Smooth muscle cell (in vitro differentiated cells): Measurements from ENCODE around the gene PKM. TPM values are rescaled to one million over a fixed set of nuclear protein-coding genes. Genes with fewer than 3 reads are reported as not detected.

ENCODE experiments used
- DNase-seq: peaks from one replicate; lab custom pipeline; 2025; ENCODE audit not compliant: unreplicated experiment; lab: John Stamatoyannopoulos, UW
- H2AFZ ChIP-seq: fragments of 200-600 bp; sonication (generic); 2 replicates; pipeline ENCODE4 v1.6.0; 2016; ENCODE audit warnings: antibody characterized with exemption, low read depth, mild to moderate bottlenecking
- H3F3A ChIP-seq: fragments of 200-600 bp; sonication (generic); 2 replicates; pipeline ENCODE4 v1.6.0; 2017; ENCODE audit warnings: antibody characterized with exemption, low read depth
- H3K27ac ChIP-seq: fragments of 200-600 bp; sonication (generic); 2 replicates; pipeline ENCODE4 v1.5.1; 2016; ENCODE audit warnings: low read depth, mild to moderate bottlenecking
- H3K27me3 ChIP-seq: fragments of 200-600 bp; sonication (generic); 2 replicates; pipeline ENCODE4 v1.6.1; 2016; ENCODE audit warnings: low read depth, mild to moderate bottlenecking
- H3K36me3 ChIP-seq: fragments of 200-600 bp; sonication (generic); 2 replicates; pipeline ENCODE4 v1.5.1; 2016; ENCODE audit warnings: low read depth
- H3K4me1 ChIP-seq: fragments of 200-600 bp; sonication (generic); 2 replicates; pipeline ENCODE4 v1.5.1; 2016; ENCODE audit warnings: low read depth
- H3K4me2 ChIP-seq: fragments of 200-600 bp; sonication (generic); 2 replicates; pipeline ENCODE4 v1.6.0; 2016; ENCODE audit warnings: mild to moderate bottlenecking
- H3K4me3 ChIP-seq: fragments of 200-600 bp; sonication (generic); 2 replicates; pipeline ENCODE4 v1.5.1; 2016; ENCODE audit warnings: mild to moderate bottlenecking
- H3K79me2 ChIP-seq: fragments of 200-600 bp; sonication (generic); 2 replicates; pipeline ENCODE4 v1.6.0; 2016; ENCODE audit warnings: low read depth, mild to moderate bottlenecking
- H3K9ac ChIP-seq: fragments of 200-600 bp; sonication (generic); 2 replicates; pipeline ENCODE4 v1.6.0; 2016; ENCODE audit warnings: low read depth
- H3K9me3 ChIP-seq: fragments of 200-600 bp; sonication (generic); replicated peaks from 2 replicates; pipeline ENCODE4 v1.5.1; 2016; ENCODE audit warnings: low read depth
- H4K20me1 ChIP-seq: fragments of 200-600 bp; sonication (generic); 2 replicates; pipeline ENCODE4 v1.6.0; 2016; ENCODE audit warnings: low read depth
- WGBS: methylation state at CpG from one replicate; pipeline ENCODE4 v1.1.7; 2016; ENCODE audit warnings: low lambda C conversion rate; 5-methylcytosine and 5-hydroxymethylcytosine counted together
- polyA plus RNA-seq: library from polyadenylated mRNA; unstranded; fragments of >200 nt; fragmentation: Nextera tagmentation; extraction: Ambion mirVana; gene quantifications from 2 replicates; pipeline ENCODE4 v1.2.1, GENCODE V29; 2016
- total RNA-seq: library from RNA; depleted of rRNA; stranded (reverse); fragments of >200 nt; gene quantifications from 2 replicates; pipeline ENCODE4 v1.2.3, GENCODE V29; 2014
- TF ChIP-seq, protein P1 (sequence below): fragments of 200-600 bp; sonication (generic); IDR thresholded peaks from 2 replicates; pipeline ENCODE4 v1.5.1; 2017; ENCODE audit warnings: borderline replicate concordance, mild to moderate bottlenecking, antibody characterized with exemption; ENCODE audit not compliant: insufficient read depth, poor library complexity, severe bottlenecking

Gene PKM
- total and polyA plus RNA-seq, 2 experiments from 2014 or later: 1,125 to 1,598 TPM

DNA sequence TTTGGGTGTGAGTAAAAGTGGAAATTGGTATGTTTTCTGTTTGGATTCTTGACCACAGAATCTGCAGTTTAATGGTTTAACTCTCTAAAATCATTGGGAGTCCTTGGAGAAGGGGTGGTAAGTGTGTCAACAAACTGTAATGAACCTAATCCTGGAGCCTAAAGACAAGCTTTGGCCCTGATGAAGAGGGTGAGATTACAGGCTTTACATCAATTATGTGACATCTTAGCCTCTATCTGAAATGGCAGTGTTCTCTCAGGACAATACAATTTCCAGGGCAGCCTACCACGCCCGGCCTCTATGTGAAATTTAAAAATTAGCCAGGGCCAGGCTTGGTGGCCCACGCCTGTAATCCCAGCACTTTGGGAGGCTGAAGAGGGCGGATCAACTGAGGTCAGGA lies 4.3 kb upstream of the PKM start:
- TF ChIP-seq, protein P1, sequence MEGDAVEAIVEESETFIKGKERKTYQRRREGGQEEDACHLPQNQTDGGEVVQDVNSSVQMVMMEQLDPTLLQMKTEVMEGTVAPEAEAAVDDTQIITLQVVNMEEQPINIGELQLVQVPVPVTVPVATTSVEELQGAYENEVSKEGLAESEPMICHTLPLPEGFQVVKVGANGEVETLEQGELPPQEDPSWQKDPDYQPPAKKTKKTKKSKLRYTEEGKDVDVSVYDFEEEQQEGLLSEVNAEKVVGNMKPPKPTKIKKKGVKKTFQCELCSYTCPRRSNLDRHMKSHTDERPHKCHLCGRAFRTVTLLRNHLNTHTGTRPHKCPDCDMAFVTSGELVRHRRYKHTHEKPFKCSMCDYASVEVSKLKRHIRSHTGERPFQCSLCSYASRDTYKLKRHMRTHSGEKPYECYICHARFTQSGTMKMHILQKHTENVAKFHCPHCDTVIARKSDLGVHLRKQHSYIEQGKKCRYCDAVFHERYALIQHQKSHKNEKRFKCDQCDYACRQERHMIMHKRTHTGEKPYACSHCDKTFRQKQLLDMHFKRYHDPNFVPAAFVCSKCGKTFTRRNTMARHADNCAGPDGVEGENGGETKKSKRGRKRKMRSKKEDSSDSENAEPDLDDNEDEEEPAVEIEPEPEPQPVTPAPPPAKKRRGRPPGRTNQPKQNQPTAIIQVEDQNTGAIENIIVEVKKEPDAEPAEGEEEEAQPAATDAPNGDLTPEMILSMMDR: no peak
- Histone ChIP-seq H3K4me1 (peaks cover 17% of the 10 kb centered on the region), H3K79me2 (peaks cover 5% of the 10 kb centered on the region), H3K9me3 (no peaks in the 10 kb centered on the region), H3K9ac (no peak overlapping the region), H3K4me3 (no peak overlapping the region), H3K27me3 (no peaks in the 10 kb centered on the region), H3F3A (peaks cover 22% of the 10 kb centered on the region), H3K36me3 (no peaks in the 10 kb centered on the region), H2AFZ (no peak overlapping the region), H4K20me1 (no peaks in the 10 kb centered on the region), H3K27ac (no peak overlapping the region), H3K4me2 (no peak overlapping the region)
- no peak for DNase-seq
- 100% methylated on average over 4 of the region's 4 CpGs for WGBS

DNA sequence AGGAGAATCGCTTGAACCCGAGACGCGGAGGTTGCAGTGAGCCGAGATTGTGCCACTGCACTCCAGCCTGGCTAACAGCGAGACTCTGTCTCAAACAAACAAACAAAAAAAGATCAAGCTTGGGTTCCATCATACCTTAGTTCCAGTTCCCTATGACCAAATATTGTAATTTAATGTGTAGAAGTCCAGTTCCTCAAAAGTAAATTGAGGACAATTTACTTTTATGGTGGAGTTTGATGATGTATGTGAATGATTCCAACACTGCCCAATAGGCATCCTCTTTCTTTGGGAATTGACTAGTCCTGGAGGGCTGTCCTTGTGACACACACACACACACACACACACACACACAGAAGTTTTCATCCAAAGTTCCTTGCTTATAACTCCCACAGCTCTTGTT lies 2.8 kb upstream of the PKM start:
- Histone ChIP-seq H2AFZ (no peak overlapping the region), H3K9me3 (no peaks in the 10 kb centered on the region), H3K9ac (no peak overlapping the region), H3K27ac (no peak overlapping the region), H3K4me3 (no peak overlapping the region), H3K79me2 (peaks cover 15% of the 10 kb centered on the region), H4K20me1 (peaks cover 3% of the 10 kb centered on the region), H3K27me3 (no peaks in the 10 kb centered on the region), H3F3A (peaks cover 30% of the 10 kb centered on the region), H3K4me1 (peaks cover 23% of the 10 kb centered on the region), H3K36me3 (no peaks in the 10 kb centered on the region), H3K4me2 (no peak overlapping the region)
- TF ChIP-seq, protein P1: no peak
- WGBS: 97% methylated on average over 6 of the region's 6 CpGs
- no peak for DNase-seq

GRCh38 chr15:72231833-72232478 lies 966 bp upstream of the PKM start:
- DNase-seq: no peak
- Histone ChIP-seq H3K27ac (peak overlapping the region; percentile 95), H2AFZ (peak overlapping the region; percentile 62), H3K9me3 (no peaks in the 10 kb centered on the region), H3K27me3 (no peaks in the 10 kb centered on the region), H3K4me3 (peak overlapping the region; percentile 86), H3F3A (peaks cover 36% of the 10 kb centered on the region), H3K4me2 (peak overlapping the region; percentile 91), H3K9ac (peak overlapping the region; percentile 93), H3K36me3 (no peaks in the 10 kb centered on the region), H3K79me2 (peaks cover 20% of the 10 kb centered on the region), H3K4me1 (peaks cover 28% of the 10 kb centered on the region), H4K20me1 (peaks cover 20% of the 10 kb centered on the region)
- WGBS: 9% methylated on average over 16 of the region's 16 CpGs
- TF ChIP-seq, protein P1: no peak
